PC-3 (cell line): Measurements from ENCODE around the gene MAML2.

Experiments
- EZH2 ChIP-seq: fragments of 300-600 bp; sonication (generic); IDR thresholded peaks from one replicate; pipeline ENCODE4 v1.6.1; 2017; ENCODE audit warnings: antibody characterized with exemption, mild to moderate bottlenecking, low read length; ENCODE audit not compliant: unreplicated experiment
- EZH2phosphoT487 ChIP-seq: fragments of 300-600 bp; sonication (generic); IDR thresholded peaks from 2 replicates; pipeline ENCODE4 v1.6.1; 2018; ENCODE audit warnings: mild to moderate bottlenecking, antibody characterized with exemption, low read length, borderline replicate concordance
- TF ChIP-seq, protein P1 (sequence below): fragments of 300-600 bp; sonication (generic); conservative IDR thresholded peaks from 2 replicates; pipeline ENCODE4 v1.5.1; 2017; ENCODE audit warnings: antibody characterized with exemption, low read depth, mild to moderate bottlenecking, low read length

DNA sequence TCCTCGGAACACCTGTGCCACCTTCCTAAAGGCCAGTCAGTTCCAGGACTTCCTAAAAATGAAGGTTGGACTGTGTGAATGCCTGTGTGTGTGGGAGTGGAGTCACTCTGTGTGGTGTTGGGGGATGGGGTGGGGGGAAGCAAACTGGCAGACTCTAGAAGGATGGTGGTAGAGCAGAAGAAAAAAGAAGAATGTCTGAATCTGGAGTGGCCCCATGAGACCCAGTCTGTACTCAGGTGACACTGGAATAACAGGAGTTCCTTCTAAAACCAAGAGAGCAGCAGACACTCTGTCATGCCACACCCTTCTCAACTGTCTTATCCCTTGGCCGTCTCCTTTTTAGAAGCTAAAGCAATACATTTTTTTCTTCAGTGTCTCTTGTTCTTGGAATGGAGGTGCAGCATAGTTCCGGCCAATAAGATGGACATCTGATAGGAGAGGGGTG lies 82.9 kb downstream of the MAML2 start:
- TF ChIP-seq, protein P1, sequence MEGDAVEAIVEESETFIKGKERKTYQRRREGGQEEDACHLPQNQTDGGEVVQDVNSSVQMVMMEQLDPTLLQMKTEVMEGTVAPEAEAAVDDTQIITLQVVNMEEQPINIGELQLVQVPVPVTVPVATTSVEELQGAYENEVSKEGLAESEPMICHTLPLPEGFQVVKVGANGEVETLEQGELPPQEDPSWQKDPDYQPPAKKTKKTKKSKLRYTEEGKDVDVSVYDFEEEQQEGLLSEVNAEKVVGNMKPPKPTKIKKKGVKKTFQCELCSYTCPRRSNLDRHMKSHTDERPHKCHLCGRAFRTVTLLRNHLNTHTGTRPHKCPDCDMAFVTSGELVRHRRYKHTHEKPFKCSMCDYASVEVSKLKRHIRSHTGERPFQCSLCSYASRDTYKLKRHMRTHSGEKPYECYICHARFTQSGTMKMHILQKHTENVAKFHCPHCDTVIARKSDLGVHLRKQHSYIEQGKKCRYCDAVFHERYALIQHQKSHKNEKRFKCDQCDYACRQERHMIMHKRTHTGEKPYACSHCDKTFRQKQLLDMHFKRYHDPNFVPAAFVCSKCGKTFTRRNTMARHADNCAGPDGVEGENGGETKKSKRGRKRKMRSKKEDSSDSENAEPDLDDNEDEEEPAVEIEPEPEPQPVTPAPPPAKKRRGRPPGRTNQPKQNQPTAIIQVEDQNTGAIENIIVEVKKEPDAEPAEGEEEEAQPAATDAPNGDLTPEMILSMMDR, result no peak
- TF ChIP-seq EZH2phosphoT487 (no peak), EZH2 (no peak)
